Activated gamma-delta T cell treated with anti-CD3 and anti-CD28 coated beads, Interleukin-2, amount 50 U/mL, for 16 hours (primary cell): ENCODE measurements around the gene MICOS13.
"Not testable (repeated sequence)": the region's sequence is repeated elsewhere in the genome, so short reads cannot be mapped to it uniquely, and the experiment has no call there.

ENCODE experiments used
- DNase-seq: peaks from one replicate; pipeline ENCODE4 v3.0.0-alpha.2; 2020; ENCODE audit warnings: low read depth

MICOS13 gene, protein sequence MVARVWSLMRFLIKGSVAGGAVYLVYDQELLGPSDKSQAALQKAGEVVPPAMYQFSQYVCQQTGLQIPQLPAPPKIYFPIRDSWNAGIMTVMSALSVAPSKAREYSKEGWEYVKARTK

DNA sequence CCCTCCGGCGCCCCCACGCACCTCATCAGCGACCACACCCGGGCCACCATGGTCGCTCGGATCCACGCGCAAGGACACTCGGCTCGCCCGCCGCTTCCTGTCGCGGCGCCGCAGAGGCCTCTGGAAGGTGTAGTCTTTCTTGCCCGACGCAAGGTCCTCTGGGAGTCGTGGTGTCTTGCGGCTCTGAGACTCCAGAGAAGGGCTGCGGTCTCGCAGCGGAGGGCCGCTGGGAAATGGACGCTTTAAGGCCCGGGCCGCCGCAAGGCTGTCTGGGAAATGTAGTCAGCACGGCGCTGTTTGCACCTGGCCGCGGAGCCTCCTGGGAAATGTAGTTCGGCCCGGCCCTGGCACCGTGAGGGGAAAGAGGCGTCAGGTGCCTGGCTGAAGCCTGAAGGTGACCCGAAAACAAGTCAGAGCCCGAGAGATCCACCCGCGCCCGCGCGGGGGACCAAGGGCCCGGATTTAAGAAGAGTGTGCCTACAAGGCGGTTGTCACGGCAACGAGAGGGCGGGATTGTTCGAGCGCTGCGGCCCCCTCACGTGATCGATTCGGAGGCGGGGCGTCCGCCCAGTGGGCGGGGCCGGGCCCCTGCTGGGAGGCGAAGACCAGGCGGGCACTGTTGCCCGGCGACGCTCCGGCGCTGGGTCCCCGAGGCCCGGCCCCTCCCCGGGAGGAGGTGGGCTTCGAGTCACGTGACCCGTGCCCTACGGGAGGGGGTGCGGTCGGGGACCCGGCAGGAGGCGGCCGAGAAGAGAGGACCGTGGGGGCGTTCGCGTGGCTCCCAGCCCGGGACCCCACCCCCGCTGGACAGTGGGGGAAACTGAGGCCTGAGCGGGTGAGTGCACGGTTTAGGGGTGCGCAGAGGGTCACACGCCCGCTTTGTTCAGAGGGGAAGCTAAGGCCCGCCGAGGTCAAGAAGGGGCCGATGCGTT is at the start of gene MICOS13, which contains the start of gene HSD11B1L:
Gene MICOS13 (minus strand): TSS at position 80 of the 932 bp plus-strand sequence. CDS start 30 bp downstream, at position 50.
Gene HSD11B1L (plus strand): TSS at position 591 of the 932 bp plus-strand sequence. CDS start 3,806 bp downstream, outside the sequence.
- DNase-seq: peak; percentile 95

DNA sequence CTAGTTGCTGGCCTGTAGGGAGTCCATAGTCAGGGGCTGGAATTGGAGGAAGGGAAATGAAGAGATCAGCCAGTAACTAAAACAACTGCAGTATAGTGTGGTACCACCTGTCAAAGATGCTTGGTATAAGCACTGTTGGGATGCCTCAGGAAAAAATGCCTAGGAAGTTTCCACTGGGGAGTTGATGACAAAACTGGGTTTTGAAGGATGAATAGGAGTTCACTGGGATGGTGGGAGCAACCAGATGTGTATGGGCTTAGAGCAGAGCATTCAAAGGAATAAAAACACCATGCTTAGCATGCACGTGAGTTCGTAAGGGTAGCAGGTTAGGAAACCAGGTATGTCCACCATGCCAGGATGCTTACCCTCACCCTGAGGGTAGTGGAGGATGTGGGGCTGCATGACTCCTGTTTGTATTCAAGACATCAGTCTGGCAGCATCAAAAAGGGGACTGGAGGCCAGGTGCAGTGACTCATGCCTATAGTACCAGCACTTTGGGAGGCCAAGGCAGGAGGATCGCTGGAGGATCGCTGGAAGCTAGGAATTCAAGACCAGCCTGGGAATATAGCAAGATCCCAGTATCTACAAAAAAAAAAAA is 47.2 kb upstream of the MICOS13 start:
- no peak for DNase-seq

DNA sequence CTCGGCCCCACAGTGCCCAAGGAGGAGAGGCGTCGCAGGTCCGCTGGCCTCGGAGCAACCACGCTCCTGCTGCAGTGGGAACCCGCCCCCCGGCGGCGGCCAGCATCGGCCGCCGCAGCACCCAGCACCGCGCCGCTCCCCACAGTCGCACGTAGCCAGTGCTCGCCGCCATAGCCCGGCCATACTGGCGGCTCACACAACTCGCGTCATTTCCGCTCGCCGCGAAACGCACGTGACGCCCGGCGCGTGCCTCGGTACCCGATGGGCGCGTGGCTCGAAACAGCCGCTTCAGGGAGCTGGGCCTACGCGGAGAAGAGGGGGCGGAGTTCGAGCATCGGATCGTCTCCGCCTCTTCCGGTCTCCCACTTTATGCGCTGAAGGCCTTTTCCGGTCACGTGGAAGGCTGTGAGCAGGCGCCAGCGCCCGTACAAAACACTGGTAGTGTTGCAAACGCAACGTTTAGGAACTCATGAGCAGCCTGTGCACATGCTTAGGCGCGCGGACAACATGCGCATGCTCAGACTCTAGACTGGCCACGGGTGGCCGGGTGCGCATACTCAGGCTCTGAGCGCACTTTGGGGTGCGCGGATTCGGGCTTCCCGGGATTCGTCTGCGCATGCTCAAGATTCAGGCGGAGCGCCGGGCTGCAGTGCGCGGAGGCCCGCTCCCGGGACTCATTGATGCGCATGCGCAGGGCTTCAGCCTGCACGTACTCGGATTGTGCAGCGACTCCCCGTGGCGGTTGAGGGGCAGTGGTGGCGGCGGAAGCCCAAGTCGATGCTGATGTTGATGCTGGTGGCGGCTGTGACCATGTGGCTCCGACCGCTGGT is 39.9 kb upstream of the MICOS13 start, which contains the start of the genes CATSPERD and LONP1:
Gene CATSPERD (plus strand): TSS at position 677 of the 830 bp plus-strand sequence. CDS start 101 bp downstream, at position 778.
Gene LONP1 (minus strand): TSS at position 186 of the 830 bp plus-strand sequence. CDS start 14 bp downstream, at position 172.
- DNase-seq: peak; percentile 97

DNA sequence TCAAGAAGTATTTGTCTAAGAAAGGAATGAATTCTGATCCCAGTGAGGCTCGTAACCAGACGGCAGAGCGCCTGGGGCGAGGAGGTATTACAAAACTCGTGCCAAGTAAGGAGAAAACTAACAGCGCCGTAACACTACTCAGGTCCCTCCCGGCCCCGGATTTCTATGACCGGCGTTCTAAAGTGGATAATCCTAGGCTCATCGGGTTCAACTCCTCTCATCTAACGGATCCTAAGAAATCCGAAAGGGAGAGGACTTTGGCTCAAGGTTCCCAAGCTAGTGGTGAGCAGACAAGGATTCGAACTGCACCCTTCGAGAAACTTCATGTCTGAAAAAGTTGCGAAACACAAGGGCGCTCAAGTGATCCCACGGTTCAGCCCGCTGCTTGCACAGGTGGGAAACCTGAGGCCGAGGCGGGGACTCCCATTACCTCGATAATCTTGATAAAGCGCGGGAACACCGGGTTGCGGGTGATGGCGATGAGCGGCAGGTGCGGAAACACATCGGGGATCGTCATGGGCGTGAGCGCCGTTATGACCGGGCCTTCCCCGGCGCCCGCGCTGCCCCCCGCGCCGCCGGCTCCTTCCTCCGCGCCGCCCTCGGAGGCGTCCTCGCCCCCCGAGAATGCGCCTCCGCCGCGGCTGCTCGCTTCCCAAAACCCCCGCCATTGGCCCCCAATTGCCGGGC is 39.1 kb upstream of the MICOS13 start:
- no peak for DNase-seq

DNA sequence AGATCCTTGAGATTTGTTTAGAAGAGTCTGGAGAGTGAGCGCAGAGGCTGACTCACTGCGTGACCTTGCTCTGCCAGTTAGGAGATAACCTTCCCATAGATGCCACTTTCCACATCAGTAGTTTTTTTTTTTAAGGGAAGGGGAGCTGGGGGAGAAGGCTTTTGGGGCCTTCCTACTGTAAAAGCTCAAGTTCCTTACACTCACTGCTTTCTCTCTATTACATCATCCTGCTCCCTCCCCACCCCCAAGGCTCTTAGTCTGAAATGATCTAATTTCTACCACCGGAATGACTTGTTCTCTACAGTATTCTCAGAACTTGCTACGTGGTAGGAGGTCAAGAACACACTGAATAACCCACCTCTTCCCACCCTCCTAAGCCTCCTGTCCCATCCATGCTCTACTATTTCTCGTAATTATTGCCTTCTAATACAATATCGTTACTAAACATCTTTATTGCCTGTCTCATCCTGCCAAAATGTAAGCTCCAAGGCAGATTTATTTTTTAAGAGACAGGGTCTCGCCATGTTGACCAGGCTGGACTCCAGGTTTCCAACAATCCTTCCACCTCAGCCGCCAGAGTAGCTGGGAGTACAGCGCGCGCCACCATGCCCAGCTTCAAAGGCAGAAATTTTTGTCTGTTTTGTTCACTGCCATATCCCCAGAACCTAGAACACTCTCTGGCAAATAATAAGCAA is 38.4 kb upstream of the MICOS13 start:
- DNase-seq: peak; percentile 29

DNA sequence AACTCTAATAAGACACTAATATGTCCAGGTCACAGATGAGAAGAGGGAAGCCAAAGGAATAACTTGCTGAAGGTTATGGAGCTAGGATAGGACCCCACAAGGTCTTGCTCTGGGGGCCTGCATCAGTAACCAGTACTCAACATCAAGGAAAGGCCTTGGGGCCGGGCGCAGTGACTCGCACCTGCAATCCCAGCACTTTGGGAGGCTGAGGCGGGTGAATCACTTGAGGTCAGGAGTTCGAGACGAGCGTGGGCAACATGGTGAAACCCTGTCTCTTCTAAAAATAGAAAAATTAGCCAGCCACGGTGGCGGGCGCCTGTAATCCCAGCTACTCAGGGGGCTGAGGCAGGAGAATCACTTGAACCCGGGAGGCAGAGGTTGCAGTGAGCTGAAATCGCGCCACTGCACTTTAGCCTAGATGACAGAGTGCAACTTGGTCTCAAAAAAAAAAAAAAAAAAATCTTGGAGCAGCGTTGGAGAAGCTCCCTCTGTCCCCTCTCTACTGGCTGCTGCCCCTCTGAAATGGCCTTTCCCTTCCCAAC is 37.8 kb upstream of the MICOS13 start:
- no peak for DNase-seq

DNA sequence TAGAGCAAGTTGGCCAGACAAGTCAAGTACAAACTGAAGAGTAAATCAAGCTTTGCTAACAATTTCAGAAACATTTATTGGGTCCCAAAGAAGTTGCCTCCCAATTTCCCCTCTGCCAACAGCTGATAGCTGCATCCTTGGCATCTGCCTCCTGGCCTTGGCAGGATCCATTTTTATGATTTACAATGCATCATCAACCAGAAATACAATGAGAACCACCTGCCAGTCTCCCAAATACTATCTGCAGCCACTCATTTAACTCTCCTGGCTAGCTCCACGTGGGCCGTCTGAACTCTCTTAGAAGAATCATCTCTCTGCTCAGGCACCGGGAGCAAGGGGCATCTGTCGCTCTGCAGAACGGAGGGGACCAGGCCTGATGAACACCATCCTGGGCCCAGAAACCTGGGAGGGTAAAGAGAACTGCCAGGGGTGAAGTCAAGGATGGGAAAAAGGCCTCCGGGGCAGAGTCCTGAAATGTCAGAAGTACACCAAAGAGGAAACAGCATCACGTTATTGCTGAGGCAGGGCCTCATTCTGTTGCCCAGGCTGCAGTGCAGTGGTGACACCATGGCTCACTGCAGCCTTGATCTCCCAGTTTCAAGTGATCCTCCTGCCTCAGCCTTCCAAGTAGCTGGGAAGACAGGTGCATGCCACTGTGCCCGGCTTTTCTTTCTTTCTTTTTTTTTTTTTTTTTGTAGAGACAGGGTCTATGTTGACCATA is 37.1 kb upstream of the MICOS13 start:
- DNase-seq: no peak

DNA sequence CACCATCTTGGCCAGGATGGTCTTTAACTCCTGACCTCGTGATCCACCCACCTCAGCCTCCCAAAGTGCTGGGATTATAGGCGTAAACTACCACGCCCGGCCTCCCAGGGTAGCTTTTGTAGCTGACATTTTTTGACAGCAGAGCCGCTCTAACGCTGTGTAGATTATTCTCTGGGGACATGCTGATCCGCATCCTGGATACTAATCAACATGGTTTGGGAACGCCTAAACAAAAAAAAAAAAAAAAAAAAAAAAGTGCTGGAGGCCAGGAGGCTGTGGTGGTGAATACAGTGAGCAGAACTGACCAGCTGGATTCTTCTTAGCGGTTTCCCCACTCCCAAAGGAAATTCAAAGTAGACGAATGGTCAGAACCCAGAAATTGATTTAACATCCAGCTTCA is 34.5 kb upstream of the MICOS13 start:
- DNase-seq: no peak

DNA sequence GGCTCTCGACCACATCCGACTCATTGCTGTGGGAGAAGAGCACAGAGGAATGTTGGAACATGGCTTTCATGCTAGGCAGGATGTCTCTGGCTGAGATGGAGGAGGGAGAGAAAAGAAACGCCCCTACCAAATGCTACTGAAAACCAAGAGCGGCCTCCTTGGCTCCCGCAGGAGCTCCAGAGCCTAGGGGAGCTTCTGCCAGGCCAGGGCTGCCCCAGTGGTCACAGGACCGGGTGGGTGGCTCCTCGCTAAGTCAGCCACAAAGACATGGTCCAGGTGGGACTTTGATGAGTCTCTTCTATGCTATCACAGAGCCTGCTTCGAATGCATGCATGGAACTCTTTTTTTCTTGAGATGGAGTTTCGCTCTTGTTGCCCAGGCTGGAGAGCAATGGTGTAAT is 32.9 kb upstream of the MICOS13 start:
- no peak for DNase-seq

DNA sequence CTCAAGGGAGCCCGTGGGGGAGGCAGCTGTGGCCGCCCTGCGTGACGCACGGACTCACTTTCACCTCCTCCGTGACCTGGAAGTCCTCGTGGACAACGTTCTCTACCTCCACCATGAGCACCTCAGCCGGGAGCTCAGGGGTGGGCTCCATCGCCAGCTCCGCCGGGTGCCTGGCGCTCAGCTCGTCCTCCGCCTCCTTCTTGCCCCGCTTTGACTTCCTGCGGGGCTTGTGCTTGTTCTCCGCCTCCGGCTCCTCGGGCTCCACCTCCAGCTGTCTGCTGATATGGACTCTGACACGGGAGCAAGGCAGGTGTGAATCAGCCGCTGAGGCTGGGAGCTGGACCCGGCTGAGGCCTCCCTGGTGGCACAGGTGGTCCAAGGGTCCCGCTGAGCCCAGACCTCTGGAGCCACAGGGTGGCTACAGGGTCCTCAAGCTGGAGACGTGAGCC is 31.4 kb upstream of the MICOS13 start:
- DNase-seq: no peak

DNA sequence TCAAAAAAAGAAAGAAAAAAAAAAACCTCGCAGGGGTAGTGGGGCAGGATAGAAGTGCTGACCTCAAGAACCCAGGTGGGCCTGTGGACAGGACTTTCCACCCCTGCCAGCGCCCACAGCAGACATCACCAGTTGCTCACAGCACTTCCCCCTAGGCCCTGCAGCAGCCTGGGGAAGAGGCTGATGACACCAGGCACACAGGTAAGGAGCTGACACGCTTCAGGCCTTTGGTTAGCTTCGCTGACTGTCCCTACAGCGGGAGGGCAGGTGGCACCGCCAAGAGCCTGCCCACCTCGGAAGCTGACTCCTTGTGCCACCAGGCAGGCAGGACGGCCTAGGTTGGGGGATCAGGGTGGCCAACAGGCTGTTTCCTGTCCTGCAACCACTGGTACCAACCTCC is 30.7 kb upstream of the MICOS13 start:
- DNase-seq: no peak

DNA sequence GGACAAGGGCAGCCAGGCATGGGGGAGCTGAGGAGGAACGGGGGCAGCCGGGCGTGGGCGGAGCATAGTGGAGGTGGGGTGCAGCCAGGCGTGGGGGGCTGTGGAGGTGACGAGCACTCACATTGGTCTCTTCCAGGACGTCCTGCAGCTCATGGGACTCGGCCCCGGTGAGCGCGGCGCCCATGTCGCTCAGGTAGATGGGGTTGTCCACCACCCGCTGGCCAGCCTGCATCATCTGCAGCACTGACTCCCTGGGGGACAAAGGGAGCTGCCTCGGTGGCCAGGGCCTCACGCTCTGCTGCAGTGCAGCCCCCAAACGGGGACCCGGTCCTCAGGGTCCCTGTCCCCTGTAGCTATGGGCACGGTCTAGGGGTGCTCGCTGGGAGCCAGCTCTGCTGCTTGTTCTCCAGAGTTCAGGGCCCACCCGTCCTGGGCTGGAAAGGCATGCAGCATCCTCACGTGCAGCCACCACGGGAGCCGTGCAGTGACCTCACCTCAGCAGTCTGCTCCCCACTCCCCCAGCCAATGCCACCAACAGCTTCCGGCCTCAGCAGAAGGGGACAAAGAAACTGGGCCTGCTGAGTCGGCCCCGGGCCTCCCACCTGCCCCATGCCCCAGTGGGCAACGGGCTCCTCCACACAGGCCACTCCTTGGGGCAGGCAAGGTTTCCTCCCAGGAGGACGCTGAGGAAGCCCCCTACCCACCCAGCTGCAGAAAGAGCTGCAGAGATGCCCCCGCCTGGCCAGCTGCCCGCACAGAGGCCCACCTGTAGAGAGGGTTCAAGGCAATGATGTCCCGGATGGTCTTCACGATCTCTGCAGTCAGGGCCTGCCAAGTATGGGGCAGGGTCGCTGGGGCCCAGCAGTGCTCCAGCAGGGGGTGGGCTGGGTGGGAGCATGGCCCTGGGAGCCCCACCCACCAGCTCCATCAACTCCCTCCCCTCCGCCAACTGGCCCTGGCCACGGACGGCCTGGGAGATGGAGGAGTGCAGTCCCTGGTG is 27.6 kb upstream of the MICOS13 start:
- no peak for DNase-seq

DNA sequence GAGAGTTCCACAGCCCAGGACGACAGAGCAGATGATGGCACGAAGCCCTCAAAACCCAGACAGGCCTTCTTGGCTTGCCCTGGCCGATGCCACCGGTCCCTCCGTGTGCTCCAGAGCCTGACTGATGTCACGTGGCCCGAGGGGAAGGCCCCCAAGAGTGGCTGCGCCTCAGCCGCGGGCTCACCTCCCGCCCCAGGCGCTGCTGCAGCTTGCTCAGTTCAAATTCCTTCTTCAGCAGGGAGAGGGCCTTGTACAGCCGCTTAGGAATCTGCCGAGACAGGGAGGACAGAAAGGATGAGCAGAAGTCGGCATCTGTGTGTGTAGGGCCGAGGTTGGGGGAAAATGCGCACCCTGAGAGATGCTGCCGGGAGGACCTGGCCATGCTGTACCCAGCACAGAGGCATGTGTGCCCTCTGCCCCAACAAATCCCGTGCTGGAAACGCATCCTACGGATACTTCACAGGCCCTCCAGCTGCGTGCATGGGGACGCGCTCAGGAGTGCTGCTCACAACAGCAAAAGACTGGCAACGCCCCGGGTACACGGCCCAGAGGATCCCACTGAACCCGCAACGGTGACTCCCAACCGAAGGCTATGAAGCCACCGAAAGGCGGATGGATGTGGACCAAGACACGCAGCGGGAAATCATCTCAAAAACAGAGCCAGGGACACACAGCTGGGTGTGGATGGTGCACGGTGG is 26.7 kb upstream of the MICOS13 start:
- DNase-seq: no peak

DNA sequence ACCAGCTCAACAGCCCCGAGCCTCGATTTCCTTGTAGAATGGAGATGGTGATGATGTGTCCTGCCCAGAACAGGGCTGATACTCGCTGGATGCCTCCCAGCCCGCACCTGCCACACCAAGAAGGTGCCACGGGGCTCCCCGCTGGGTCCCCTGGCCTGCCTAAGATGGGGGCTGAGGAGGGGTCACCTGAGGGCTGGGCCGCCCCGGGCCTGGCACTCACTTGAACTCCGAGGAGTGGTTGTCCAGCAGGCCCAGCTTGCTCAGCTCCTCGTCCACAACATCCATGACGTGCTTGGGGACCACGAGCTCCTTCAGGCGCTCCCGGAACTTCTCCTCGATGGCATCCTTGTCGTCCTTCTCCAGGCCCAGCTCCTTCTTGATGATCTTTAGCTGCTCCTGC is 25.2 kb upstream of the MICOS13 start:
- no peak for DNase-seq

DNA sequence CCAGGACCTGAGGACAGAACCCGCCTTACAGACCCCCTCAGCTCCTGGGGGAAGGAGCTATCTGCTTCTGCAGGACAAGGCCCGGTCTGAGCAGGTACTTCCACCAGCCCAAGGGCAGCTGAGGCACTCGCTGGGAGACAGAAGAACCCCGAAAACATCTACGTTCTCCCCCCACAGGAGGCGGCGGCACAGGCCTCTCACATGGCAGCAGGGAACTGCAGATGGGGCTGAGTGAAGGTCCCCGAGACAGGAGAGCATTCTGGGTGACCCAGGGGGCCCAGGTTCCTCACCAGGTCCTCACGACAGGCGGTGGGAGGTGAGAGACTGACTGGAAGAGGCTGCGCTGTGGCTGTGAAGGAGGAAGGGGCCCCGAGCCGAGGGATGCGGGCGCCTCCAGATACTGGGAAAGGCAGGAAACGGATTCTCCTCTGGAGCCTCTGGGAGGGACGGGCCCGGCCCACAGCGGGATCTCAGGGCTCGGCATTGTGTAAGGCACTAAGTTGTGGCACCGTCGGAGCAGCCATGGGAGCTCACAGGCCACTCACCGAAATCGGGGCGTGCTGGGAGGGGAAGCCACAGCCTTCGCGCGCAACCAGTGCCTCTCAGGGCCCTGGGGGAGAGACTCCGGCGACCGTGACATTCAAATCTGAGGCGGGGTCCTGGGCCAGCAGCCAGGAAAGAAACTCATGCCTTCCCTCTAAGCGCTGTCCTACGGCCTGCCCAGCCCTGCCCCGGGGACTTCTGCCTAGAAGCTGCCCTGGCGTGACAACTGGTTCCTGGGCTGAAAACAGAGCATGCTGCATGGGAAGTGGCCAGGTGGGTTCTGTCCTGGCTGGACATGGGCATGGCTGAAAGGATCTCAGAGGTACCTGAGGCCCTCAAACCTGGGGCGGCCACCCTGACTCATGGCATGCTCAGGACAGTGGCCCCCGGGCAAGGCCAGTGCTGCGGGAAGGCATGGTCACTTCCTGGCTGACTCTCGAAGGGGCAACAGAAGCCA is 23.8 kb upstream of the MICOS13 start:
- no peak for DNase-seq

DNA sequence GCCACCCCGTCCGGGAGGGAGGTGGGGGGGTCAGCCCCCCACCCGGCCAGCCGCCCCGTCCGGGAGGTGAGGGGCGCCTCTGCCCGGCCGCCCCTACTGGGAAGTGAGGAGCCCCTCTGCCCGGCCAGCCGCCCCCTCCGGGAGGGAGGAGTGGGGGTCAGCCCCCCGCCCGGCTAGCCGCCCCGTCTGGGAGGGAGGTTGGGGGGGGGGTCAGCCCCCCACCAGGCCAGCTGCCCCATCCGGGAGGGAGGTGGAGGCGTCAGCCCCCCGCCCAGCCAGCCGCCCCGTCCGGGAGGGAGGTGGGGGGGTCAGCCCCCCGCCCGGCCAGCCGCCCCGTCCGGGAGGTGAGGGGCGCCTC is 21.7 kb upstream of the MICOS13 start:
- DNase-seq: not testable (repeated sequence)
